HG03460 (cell line): ENCODE measurements around the gene PRDM16.
"Not testable (repeated sequence)": the region's sequence is repeated elsewhere in the genome, so short reads cannot be mapped to it uniquely, and the experiment has no call there.

Source experiments
- ATAC-seq: cut with Tn5 transposase; IDR thresholded peaks from one replicate; pipeline ENCODE4 v1.9.1; 2021; ENCODE audit not compliant: unreplicated experiment

PRDM16 gene

GRCh38 chr1:3159121-3159520, 90.1 kb downstream of the PRDM16 start:
- no peak for ATAC-seq

- ATAC-seq: no peak
Measured at GRCh38 chr1:3159996-3160395, 91.0 kb downstream of the PRDM16 start.

- no peak for ATAC-seq
Measured at GRCh38 chr1:3160647-3161145, 91.7 kb downstream of the PRDM16 start.

- no peak for ATAC-seq
Measured at GRCh38 chr1:3161176-3161840, 92.3 kb downstream of the PRDM16 start.

GRCh38 chr1:3162322-3162882, 93.4 kb downstream of the PRDM16 start:
- ATAC-seq: no peak

GRCh38 chr1:3163356-3163755, 94.4 kb downstream of the PRDM16 start:
- no peak for ATAC-seq

GRCh38 chr1:3164671-3165070, 95.7 kb downstream of the PRDM16 start:
- no peak for ATAC-seq

- ATAC-seq: not testable (repeated sequence)
Measured at GRCh38 chr1:3165189-3165588, 96.2 kb downstream of the PRDM16 start.

- ATAC-seq: no peak
Measured at GRCh38 chr1:3166206-3166918, 97.4 kb downstream of the PRDM16 start.

GRCh38 chr1:3167255-3167654, 98.3 kb downstream of the PRDM16 start:
- ATAC-seq: no peak

- ATAC-seq: no peak
Measured at GRCh38 chr1:3168678-3169077, 99.7 kb downstream of the PRDM16 start.

- no peak for ATAC-seq
Measured at GRCh38 chr1:3169665-3170356, 100.8 kb downstream of the PRDM16 start.

GRCh38 chr1:3170561-3171453, 101.8 kb downstream of the PRDM16 start:
- ATAC-seq: no peak

- ATAC-seq: no peak
Measured at GRCh38 chr1:3171761-3172160, 102.8 kb downstream of the PRDM16 start.

- no peak for ATAC-seq
Measured at GRCh38 chr1:3172431-3173380, 103.7 kb downstream of the PRDM16 start.

GRCh38 chr1:3173381-3173980, 104.5 kb downstream of the PRDM16 start:
- ATAC-seq: no peak

- ATAC-seq: no peak
Measured at GRCh38 chr1:3174487-3175247, 105.7 kb downstream of the PRDM16 start.

GRCh38 chr1:3175486-3175885, 106.5 kb downstream of the PRDM16 start:
- ATAC-seq: no peak
